HS-5 (cell line): ENCODE results near the gene ARL17B.
"Not testable (repeated sequence)": the region's sequence is repeated elsewhere in the genome, so short reads cannot be mapped to it uniquely, and the experiment has no call there.

Experiments used
- DNase-seq: peaks from one replicate; pipeline ENCODE4 v3.0.0-alpha.2; 2012; ENCODE audit warnings: low read depth

The ARL17B gene

GRCh38 chr17:46249153-46249552 is 112.4 kb downstream of the ARL17B start:
- not testable (repeated sequence) for DNase-seq

DNA sequence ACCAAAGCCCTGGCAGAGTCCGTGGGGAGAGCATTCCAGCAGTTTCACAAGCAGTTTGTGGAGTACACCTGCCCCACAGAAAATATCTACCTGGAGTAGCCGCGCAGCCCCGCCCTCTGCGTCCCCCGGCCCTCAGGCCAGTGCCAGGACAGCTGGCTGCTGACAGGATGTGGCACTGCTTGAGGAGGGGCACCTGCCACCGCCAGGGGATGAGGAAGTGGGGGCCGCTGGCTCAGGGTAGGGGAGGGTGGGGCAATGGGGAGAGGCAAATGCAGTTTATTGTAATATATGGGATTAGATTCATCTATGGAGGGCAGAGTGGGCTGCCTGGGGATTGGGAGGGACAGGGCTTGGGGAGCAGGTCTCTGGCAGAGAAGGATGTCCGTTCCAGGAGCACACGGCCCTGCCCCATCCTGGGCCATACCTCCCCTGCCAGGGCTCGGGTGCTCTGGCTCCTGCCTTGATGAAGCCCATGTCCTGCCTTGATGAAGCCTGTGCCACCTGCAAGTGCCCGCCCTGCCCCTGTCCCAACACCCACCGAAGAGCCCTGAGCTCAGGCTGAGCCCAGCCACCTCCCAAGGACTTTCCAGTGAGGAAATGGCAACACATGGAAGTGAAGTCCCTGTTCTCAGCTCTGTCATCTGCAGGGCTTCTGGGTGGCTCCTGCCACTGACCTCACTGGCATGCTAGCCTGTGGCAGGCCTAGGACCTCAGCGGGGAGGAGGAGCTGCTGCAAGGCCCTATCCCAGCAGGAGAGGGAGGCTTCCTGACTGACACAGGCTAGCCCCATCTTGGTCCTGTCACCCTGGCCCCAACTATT is 116.4 kb downstream of the ARL17B start:
- DNase-seq: not testable (repeated sequence)

DNA sequence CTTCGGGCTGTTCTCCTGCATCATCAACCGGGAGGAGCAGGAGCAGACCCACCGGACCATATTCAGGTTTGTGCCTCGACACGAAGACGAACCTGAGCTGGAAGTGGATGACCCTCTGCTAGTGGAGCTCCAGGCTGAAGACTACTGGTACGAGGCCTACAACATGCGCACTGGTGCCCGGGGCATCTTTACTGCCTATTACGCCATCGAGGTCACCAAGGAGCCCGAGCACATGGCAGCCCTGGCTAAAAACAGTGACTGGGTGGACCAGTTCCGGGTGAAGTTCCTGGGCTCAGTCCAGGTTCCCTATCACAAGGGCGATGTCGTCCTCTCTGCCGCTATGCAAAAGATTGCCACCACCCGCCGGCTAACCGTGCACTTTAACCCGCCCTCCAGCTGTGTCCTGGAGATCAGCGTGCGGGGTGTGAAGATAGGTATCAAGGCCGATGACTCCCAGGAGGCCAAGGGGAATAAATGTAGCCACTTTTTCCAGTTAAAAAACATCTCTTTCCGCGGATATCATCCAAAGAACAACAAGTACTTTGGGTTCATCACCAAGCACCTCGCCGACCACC is 117.1 kb downstream of the ARL17B start:
- DNase-seq: not testable (repeated sequence)

- DNase-seq: not testable (repeated sequence)
Observed at GRCh38 chr17:46243928-46244327, 117.6 kb downstream of the ARL17B start.

GRCh38 chr17:46243505-46243904 is 118.1 kb downstream of the ARL17B start:
- DNase-seq: not testable (repeated sequence)

DNA sequence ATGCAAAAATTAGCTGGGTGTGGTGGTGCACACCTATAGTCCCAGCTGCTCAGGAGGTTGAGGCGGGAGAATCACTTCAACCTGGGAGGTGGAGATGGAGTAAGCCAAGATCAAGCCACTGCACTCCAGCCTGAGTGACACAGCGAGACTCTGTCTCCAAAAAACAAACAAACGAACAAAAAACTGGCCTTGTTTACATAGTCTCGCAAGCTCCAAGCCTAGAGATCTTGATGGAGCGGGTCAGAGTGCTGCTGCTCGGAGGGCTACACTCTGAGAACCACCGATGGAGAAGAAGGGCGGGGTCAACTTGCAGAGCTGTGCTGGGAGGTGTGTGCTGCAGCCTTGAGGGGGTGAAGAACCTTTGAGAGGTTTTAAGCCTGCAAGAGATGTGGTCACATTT is 130.2 kb downstream of the ARL17B start:
- DNase-seq: not testable (repeated sequence)

GRCh38 chr17:46225274-46225794 is 136.2 kb downstream of the ARL17B start:
- DNase-seq: peak; percentile 82

- DNase-seq: not testable (repeated sequence)
Observed at GRCh38 chr17:46224864-46225263, 136.7 kb downstream of the ARL17B start.
